NCI-H2029 (cell line): ENCODE measurements around the gene GPR35.

Source experiments
- DNase-seq: peaks from one replicate; lab custom pipeline; 2025; lab: John Stamatoyannopoulos, UW

The GPR35 gene

DNA sequence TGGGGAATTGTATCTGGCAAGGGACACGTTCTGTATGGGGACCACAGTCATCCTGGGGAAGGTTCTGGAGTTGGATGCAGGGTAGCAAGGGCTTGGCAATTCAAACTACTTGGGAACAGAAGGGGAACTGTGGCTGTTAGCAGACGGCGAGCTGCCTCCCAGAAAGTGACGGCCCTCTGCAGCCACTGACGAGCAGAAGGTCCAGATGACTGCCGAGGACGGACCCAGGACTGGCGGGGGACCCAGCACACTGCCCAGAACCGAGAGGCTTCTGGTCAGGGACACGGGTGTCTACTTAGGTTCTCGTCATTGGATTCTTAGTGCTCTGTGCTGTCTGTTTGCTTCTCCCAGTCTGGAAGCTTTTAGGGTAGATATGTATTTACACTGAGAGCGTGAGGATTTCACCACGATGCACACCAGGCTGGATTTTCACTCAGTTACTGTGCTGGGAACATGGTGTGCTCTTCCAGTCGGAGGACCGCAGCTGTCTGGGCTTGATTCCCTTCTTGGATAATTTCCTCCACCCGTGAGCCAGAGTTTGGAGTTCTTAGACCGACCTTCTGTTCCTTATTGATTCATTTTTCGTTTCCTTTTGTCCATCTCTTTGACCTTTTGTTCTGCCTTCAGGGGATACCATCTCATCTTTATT is 13.4 kb downstream of the GPR35 start:
- DNase-seq = no peak

DNA sequence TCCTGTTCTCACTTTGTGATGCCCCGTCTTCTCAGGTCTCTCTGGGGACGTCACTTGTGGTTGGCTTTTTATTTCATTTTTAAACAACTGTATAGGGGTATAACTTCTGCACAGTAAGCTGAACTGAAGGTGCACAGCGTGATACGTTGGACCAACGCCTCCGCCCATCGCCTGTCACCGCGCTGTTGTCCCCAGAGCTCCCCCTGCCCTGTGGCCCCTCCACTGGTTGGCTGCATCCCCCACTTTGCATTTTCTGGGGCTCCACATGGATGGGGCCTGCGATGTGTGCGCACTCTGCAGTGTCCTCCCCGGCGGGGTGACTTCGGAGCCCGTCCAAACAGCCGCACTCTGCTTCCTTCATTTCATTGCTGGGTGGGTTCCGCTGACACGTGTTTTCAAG is 14.3 kb downstream of the GPR35 start:
- no peak for DNase-seq

DNA sequence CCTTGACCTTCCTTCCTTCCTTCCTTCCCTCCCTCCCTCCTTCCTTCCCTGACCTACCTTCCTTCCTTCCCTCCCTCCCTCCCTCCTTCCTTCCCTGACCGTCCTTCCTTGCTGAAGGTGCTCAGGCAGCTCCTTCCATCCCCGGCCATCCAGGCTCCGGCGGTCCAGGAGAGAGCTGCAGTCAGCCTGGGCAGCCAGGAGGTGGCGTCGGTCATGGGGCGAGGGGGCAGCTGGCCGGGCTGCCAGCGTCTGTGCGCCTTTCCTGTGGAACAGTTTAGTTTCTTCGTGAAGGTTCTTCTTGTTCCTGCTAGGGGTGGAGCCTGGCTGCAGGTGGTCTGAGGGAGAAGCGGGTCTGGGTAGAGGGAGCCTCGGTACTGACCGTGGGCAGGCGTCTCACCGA is 15.7 kb downstream of the GPR35 start:
- no peak for DNase-seq

DNA sequence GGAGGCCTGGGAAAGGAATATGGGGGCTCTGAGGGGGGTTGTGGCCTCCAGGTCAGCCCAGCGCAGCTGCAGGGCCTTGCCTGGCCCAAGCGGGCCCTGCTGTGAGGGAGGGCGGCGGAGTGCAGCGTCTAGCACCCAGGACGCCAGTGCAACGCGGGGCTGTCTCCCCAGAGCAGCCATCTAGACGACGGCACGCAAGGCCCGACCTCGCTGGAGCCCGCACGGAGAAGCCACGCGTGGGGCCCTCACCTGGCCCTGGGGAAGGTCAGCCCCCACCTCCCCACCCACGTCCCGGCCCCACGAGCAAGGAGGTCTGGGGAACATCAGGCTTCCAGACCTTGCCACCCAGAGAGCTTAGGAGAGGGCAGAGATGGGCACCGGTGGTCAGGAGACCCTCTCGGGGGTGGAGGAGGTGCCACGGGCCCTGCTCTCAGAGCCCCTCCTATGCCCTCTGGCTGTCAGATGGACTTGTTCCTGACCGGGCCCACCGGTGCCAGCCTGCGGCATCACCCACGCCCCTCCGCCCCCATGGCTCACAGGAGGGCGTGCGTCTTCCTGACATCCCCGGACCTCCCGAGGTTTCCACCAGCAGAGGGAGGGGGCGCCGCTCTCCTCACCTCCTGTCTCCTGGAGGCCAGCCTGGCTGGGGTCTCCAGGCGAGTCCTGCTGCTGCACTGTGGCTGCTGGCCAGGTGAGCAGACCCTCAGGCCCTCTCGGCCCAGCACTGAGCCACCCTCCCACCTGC is 17.0 kb downstream of the GPR35 start:
- DNase-seq = no peak

DNA sequence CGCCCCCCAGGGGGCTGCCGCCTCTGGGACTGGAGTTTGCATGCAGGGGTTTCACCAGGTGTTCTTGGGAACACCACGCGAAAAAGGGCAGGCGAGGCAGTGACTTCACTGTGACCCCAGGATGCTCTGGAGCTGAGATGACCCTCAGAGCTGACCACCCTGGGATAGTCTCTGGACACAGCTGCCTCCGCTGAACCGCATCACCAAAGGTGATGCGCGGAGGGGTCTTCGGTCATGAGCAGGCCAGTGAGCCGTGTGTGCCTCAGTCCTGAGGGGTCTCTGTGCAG is 17.5 kb downstream of the GPR35 start:
- no peak for DNase-seq

DNA sequence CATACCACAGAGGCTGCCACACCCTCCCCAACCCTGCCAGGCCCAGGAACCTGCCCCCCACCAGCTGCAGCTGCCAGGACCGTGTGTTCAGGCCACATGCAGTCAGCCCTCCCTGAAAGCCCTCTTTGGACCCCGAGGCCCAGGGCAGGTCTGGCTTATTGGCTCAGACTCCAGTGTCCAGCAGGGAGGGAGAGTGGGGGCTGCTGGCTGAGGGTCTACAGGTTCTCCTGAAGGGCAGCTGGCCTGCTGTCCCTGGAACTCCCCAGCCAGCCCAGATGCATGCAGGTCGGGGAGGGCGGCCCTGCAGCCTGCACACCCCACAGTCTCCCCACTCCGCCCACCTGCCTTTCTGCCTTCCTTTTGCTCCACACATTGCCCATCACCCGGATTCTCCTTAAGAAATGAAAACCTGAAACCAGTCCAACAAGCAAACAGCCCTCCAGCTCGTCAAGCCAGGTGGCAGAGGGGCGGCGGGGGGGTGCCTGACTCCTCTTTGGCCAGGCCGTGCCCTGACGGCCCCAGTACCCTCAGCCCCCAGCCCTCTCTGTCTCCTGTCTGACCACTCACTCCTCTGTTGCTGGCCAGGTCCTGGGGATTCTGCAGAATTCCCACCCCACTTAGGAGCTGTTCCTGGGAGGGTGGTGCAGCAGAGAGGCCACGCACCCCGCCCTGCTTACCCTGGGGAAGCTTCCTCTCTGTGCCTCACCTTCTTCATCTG is 18.0 kb downstream of the GPR35 start:
- DNase-seq = no peak

DNA sequence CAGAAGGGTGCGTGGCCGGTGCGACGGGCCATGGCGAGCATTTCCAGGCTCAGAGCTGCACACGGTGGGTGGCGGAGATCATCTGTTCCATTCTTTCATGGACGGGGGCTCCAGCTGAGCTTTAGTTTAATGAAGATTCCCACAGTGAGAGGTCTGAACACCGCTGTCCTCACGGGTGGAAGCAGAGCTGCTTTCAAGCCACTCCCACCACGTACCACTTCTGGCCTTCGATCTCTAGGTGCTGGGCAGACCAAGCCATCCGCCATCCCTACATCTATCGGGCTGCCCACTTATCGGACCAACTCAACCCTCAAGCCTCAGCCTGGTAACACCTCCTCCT is 18.5 kb downstream of the GPR35 start:
- no peak for DNase-seq

DNA sequence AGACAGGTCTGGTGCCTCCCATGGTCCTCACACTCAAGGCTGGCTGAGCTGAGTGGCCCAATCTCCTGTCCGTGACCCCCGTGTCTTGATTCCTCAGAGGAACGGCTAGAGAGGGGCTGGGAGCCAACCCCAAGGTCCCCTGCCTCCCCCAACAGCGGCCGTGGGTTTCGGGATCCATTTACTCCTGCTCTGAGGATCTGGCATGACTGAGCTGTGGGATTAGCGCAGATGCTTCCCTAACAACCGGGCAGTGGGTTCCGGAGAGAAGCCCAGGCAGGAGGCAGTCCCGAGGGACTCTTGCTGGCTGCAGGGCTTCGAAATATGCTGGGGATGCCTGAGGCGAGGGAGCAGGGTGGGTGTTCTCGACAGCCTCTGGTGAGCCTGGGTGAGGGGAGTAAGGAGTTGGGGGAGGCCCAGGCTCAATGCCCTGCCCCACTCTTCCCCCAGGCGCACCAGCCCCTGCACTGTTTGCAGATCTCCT is 18.9 kb downstream of the GPR35 start:
- DNase-seq = no peak

DNA sequence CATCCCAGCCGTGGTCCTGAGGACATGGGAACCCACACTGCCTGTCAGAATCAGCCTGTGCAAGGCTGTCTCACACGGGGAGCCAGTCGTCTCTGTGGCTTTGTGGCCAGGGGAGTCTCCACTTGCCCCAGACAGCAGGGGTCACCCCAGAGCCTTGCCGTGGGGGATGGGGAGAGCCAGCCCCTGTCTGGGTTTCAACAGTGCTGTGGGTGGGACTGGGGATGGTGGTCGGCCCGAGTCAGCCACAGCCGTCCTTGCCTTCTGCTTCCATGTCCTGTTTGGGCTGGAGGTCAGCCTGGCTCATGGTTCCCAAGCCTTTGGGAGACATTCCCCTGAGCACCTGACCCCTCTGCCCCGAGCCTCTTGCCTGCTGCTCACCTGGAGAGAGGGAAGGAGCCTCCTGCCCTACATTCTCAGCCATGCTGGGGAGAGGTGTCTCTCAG is 19.6 kb downstream of the GPR35 start:
- no peak for DNase-seq

DNA sequence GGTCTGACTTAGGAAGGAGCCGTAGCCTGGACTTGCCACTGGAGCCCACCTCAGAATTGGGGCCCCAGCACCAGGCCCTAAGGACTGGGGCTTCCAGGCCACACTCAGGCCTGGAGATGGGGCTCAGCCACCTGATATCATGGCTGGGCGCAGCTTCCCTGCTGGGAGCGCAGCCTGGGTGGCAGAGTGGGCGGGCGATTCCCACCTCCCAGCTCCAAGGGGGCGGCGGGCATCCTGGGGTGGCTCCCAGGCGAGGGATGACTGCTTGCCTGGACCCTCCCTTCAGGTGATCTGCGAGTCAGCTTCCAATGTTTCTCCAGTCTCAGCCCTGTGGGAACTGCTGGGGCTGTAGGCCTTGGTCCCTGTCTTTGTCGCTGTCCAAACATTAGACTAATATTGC is 20.1 kb downstream of the GPR35 start:
- no peak for DNase-seq

DNA sequence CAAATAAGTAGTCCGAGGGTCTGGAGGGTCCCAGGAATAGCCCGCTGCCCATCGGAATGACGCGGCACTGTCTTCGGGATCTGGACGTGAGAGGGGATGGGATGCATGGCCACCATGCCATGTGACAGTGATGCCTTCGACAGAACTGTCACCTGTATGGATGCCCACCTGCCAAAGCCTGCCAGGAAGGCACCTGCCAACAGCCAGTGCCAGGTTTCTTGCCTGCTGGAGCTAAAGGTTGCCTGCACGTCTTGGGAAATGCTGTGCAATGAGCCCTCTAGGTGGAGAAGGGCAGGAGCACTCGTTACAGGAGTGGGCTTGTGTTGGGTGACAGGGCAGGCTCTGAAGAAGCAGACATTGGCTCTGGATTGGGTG is 20.5 kb downstream of the GPR35 start:
- no peak for DNase-seq

DNA sequence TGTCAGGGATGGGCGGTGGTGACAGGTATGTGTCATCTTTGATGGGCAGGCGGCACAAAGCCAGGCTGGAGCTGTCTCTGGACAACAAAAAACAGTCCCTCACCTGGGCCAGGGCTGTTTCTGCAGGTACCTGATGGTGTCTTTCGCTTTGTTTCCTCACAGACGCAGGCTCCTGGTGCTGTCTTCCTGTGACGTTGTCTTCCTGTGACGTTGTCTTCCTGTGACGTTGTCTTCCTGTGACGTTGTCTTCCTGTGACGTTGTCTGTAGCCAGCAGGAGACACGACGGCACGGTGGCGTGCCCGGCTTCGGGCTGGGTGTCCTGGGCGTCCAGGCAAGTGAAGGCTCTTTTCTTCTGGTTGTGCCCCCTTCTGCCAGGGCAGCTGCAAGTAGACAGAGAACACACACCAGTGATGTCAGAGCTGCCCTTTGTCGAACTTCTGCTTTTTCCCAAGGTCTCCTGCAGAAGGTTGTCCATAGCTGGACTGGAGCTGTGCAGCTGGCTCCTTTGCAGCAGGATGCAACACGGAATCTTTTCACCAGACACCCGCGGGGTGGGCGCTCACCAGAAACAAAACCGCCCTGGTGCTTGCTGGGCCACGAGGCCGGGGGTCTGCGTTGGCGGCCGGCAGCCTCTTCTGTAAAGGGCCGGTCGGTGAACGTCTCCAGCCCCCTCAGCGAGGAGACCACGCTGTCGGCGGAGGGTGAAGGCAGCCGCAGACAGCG is 21.1 kb downstream of the GPR35 start:
- no peak for DNase-seq

DNA sequence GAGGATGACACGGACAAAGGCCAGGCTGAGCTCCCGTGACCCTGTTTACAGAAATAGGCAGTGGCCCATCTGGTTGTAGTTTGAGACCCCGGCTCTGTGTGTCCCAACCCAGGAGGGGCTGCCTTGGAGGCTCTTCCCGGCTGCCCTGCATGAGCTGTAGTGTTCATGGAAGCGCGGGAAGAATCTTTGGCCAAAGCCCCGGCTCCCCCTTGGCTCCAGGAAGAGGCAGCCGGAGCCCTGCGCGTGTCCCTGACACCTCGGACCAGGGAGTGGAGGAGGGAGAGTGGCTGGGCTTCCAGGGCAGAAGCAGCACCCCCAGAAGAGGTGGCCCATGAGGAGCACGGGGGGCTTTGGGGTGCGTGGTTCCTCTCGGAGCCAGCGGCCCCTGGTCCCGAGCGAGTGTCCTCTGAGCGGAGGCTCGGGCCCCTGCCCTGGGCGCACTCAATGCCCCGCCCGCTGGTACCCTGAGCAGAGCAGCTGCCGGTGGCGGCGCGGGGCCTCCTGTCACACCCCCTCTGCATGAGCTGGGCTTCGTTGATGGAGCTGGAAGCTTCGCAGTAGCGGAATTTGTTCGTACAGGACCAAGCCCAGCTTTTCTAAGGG is 21.7 kb downstream of the GPR35 start:
- no peak for DNase-seq

DNA sequence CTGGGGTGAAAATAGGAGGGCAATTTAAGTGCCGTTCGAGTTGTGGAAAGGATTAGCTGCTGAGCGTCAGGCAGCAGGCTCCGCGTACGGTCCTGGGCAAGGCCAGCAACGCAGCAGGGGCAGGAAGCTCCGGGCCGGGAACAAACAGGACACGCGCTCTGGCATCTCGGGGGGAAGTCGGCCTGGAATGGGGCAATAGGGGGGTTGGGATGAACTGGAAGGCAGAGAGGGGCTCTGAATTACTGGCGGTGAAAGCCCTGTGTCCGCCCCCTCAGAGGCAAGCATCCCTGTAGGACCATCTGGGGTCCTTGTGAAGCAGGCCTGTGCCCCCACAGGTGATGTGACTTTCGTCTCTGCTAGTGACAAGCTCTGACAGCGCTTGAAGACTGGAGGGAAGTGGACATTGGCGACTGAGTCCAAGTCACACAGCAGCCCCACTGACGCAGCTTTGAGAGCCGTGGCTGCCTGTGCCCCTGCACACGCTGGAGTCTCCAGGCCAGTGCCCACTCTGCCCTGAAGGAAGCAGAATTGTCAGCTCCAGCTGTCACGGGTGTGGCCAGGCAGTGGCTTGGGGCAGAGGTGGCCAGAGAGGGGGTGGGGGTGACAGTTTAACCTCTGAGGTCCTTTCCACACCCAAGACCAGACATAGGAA is 22.3 kb downstream of the GPR35 start:
- no peak for DNase-seq

DNA sequence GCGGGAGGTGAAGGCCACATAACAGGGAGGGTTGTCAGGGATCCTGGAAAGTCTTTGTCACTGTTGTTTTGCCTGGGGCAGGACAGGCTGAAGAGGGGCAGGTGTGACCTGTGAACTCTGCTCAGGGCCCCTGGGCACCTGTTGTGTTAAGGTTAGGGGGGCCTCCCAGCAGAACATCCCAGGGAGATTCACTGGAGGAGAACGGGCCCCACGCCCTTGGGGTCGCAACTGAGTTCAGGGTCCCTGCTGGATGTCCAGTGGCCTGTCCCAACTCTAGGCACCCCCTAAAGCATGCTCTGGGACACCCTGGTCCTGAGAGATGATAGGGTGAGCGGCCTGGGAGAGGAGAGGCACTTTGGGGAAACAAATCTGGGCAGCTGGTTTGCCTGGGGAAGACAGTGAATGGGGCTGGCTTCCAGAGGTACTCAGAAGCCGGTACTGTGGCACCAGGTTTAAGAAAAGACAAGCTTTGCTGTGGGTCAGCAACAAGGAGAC is 22.9 kb downstream of the GPR35 start:
- DNase-seq = no peak

DNA sequence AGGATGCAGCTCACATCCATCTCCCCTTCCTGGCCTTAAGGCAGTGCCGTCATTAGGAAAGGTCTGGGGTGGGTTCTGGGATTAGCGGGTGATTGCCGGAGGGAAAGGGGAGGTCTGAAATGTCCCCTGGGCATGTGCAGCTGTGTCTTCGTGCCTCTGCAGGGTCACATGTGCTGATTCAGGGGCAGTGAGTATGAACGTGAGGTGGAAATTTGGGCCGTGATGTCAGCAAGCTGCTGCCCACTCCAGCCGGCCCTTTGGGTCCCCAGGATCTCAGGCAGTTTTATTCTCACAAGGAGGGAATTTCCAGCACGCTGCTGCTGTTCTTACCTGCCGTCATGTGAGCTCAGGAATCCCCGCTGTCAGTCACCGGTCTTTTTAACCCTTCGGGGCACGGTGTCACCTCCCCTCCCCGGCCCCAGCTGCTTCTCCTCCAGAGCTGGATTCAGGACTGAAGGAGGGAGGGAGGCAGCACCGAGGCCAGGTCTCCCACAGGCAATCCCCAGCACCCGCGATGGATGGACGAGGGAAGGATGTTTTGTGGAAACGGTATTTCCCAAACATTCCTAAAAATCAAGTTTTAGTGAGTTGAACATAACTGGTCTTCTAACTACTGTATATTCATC is 23.5 kb downstream of the GPR35 start:
- no peak for DNase-seq

DNA sequence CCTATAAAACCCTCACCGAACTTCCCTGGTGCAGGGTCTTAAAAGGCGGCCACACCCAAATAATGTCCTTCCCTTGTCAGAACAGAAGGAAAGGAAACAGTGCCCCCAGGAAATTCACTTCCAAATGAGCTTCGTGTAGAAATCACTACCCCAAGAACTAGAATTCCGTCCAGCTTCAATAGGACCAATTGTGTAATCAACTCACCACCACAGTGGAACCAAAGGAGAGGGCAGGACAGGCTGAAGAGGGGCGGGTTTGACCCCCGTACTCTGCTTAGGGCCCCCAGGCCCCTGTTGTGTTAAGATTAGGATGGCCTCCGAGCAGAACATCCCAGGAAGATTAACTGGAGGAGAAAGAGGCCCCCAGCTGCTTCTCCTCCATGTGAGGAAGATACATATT is 24.1 kb downstream of the GPR35 start:
- DNase-seq = no peak

DNA sequence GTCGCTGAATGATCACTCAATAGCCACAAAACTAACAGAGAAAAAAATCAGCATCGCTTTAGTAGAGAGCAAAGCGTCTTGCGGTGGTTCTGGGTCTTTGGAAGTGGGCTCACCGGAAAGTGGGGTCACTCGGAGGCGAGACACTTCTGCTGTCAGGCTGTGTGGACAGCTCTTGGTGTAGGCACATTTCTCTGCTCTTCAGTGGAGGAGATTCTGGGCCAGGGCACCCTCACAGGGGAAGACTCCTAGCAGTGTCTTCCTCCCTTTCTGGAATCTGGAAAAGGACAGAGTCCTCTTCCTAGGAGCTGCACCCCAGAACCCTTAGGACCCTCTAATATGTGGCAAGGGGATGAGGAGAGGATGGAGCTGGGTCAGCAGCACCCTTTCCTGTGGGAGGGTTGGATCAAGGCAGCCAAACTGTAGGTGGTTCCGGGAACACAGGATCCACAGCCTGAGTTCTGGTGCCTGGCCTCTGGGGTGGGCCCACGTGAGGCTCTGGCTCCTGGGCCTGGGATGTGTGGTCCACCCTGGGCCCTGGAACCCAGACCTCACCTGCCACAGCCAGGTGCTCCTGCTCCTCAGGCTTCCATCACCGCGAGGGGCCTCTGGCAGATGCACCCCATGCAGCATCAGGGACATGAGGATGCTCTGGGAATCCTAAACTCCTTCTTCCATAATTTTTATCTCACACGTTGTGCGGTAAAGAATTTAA is 25.1 kb downstream of the GPR35 start:
- no peak for DNase-seq

DNA sequence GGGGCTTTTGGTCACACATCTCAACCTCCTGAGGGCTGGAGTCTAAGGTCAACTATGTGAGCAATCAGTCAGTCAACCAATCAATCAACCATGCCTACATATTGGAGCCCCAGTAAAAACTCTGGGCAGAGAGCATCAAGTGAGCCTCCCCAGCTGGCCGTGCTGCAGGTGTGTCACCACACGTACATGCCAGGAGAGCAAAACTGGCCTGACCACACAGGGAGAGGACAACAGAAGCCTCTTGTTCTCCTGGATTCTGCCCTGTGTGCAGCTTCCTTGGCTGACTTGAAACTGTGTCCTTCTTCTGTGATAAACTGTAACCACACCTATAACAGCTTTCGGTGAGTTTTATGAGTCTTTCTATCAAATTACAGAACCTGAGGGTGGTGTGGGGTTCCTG is 25.9 kb downstream of the GPR35 start:
- no peak for DNase-seq
